OCI-LY7 (cell line): ENCODE data around the gene NCAPH2.

ENCODE experiments used
- CTCF ChIP-seq: fragments of 200-600 bp; sonication (generic); conservative IDR thresholded peaks from 2 replicates; pipeline ENCODE4 v1.5.1; 2014; ENCODE audit warnings: mild to moderate bottlenecking, antibody characterized with exemption, low read length, moderate library complexity, mixed read lengths
- EZH2phosphoT487 ChIP-seq: fragments of 200-600 bp; sonication (generic); IDR thresholded peaks from 2 replicates; pipeline ENCODE4 v1.6.1; 2018; ENCODE audit warnings: low read depth, borderline replicate concordance, mild to moderate bottlenecking, mixed run types, antibody characterized with exemption, low read length, moderate library complexity, mixed read lengths

- TF ChIP-seq CTCF (no peak), EZH2phosphoT487 (no peak)
Measured at GRCh38 chr22:50519151-50519550, 11.1 kb downstream of the NCAPH2 start.
